Prostate gland (tissue), 2 donors: ENCODE results near the gene ABCA13.

Source experiments
- CTCF ChIP-seq, 4 experiments: fragments of 200-600 bp in 2 of 4; fragments of 450-650 bp in 2 of 4; sonication (generic) in 2 of 4; IDR thresholded peaks; 1 replicate in 3 of 4; 2 replicates in 1 of 4; pipeline ENCODE4 v1.5.1; 2016 to 2019; ENCODE audit warnings: antibody characterized with exemption in 4 of 4, mild to moderate bottlenecking in 2 of 4, moderate library complexity in 2 of 4
- POLR2A ChIP-seq: fragments of 450-650 bp; IDR thresholded peaks from one replicate; pipeline ENCODE4 v1.6.1; 2016; ENCODE audit warnings: antibody characterized with exemption, mild to moderate bottlenecking
- POLR2AphosphoS5 ChIP-seq: sonication (generic); formaldehyde crosslinking; IDR thresholded peaks from one replicate; pipeline ENCODE4 v1.6.1; 2017; ENCODE audit warnings: antibody characterized with exemption

DNA sequence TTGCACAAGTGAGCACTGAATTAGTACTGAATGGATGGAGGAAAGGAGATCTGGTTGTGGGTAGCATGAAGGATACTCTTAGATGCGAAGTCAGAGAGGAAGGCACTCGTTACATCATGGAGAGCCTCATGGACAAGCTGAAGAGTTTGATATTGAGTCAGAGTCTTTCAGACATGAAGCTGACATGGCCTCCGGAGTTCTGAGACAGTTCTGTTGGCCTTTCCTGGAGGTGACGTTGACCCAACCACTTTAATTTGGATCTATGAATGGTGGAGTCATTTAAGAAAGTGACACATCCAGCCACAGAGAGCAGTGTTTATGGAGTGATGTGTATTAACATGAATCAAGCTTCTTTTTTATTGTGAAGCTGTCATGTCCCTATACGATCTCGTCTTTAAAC, 466.8 kb downstream of the ABCA13 start:
- no peak for TF ChIP-seq CTCF (IDR thresholded peaks at IDR 0.05)
- no peak for TF ChIP-seq POLR2A
- no peak for TF ChIP-seq POLR2AphosphoS5
